GM12873 (cell line): ENCODE results near the gene KCTD5.

Experiments
- TF ChIP-seq, protein P1 (sequence below): IDR thresholded peaks from 2 replicates; pipeline ENCODE4 v1.5.1; 2012; ENCODE audit warnings: low read depth, mild to moderate bottlenecking, moderate library complexity, low read length, control low read depth; ENCODE audit not compliant: insufficient read depth; ENCODE audit errors: missing control alignments

The KCTD5 gene

DNA sequence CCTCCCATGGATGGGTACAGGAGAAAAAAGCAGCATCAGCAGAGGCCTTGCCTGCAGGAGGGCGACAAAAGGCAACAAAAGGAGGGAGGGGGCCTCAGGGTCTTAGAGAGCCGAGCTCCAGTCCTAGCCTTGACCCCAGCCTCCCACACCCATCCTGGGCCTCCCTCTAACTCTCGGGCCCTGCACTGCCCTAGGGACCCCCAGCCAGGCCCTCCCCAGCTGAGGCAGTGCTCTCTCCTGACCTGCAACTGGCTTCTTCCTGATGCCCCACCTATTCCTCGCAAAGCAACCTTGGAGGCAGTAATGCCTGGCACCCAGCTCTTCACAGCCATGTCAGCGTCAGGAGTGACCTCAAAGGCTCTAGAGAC lies 54.9 kb downstream of the KCTD5 start:
- TF ChIP-seq, protein P1, sequence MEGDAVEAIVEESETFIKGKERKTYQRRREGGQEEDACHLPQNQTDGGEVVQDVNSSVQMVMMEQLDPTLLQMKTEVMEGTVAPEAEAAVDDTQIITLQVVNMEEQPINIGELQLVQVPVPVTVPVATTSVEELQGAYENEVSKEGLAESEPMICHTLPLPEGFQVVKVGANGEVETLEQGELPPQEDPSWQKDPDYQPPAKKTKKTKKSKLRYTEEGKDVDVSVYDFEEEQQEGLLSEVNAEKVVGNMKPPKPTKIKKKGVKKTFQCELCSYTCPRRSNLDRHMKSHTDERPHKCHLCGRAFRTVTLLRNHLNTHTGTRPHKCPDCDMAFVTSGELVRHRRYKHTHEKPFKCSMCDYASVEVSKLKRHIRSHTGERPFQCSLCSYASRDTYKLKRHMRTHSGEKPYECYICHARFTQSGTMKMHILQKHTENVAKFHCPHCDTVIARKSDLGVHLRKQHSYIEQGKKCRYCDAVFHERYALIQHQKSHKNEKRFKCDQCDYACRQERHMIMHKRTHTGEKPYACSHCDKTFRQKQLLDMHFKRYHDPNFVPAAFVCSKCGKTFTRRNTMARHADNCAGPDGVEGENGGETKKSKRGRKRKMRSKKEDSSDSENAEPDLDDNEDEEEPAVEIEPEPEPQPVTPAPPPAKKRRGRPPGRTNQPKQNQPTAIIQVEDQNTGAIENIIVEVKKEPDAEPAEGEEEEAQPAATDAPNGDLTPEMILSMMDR = no peak

DNA sequence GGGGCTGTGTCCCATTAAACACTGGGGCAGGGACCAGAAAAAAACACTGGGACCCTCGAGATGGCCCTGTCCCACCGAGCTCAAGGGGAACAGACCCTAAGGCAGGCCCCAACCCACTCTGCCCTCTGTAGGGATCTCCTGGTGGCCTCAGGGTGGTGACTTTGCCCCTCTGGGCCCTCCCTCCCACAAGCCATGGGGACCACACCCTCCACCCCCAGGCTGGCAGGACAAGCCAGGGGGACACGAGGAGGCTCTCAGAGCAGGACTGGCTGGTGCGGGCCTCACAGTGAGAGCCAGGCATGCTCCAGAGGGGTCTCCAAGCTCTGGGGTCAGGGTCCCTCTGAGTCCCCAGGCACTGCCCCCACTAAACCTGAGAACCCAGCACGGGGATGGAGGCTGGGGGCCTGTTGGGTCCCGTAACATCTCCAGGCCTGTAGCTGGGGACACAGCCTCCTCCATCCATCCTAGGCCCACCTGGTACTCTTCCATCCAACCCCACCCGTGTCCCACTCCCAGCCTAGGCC lies 55.6 kb downstream of the KCTD5 start:
- TF ChIP-seq, protein P1 = no peak

GRCh38 chr16:2738615-2739014 lies 56.3 kb downstream of the KCTD5 start:
- TF ChIP-seq, protein P1 = no peak

DNA sequence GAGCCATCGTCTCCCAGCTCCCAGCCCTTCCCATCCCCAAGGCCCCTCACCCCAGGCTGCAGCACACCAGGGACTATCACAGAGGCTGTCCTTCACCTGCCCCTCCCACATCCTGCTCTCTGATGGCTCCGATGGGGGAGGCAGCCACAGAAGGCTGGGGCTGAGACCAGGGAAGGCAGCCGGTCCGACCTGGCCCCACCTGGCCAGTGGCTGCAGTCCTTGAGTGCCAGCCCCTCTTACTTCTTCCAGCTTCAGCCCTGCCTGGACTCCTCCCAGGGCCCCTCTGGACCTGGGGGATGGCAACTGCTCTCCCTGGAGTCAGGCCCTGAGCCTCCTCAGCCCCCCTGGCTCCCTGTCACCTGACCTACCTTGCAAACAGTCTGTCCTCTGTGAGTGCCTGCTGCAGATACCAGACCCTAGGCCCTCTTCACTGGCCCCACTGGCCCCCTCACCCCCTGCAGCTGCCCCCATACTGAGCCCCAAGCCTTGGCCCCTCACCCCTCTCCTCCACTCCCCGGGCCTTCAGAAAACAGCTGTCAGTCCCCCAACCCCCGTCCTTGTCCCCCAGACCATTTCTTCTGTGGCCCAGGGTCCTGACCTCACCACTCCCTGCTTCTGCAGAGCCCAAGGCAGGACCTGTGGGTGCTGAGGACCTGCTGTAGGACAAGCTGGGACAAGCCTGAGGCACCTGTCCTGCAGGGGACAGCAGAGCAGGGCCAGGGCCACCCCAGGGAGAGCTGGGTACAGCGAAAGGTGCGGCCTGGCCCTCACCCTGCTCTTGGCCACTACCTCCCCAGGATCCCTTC lies 57.5 kb downstream of the KCTD5 start:
- TF ChIP-seq, protein P1 = no peak

DNA sequence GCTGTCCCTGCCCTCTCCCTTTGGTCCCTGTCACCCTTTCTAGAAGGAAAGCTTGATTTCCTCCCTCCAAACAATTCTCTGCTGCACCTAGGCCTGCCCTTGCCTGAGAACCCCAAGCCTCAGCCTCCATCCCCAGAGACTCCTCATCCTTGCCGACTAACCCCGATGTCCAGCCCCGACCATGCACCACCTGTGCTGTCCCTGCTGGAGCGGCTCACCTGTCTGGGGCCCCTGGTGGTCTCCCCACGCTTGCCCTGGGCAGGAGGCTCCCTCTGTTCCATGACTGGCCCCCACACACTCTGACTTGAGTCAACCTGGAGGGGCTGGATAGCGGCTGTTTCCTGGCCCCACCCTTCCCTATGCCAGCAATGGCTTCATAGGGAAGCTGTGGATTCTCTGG lies 58.2 kb downstream of the KCTD5 start:
- TF ChIP-seq, protein P1 = no peak

- TF ChIP-seq, protein P1 = no peak
These were observed 58.8 kb downstream of the KCTD5 start for GRCh38 chr16:2741168-2741567.

GRCh38 chr16:2742323-2743006 lies 60.1 kb downstream of the KCTD5 start:
- TF ChIP-seq, protein P1 = no peak
